ENCODE measurements around the gene TFDP1.
"Not testable (repeated sequence)": the region's sequence is repeated elsewhere in the genome, so short reads cannot be mapped to it uniquely, and the experiment has no call there.

The TFDP1 gene

GRCh38 chr13:113576597-113576996 is 8.0 kb upstream of the TFDP1 start:
- no peak for DNase-seq

GRCh38 chr13:113577881-113578435 is 6.6 kb upstream of the TFDP1 start:
- no peak for DNase-seq

GRCh38 chr13:113579686-113580085 is 4.9 kb upstream of the TFDP1 start:
- no peak for DNase-seq

GRCh38 chr13:113581871-113582270 is 2.7 kb upstream of the TFDP1 start:
- no peak for DNase-seq

DNA sequence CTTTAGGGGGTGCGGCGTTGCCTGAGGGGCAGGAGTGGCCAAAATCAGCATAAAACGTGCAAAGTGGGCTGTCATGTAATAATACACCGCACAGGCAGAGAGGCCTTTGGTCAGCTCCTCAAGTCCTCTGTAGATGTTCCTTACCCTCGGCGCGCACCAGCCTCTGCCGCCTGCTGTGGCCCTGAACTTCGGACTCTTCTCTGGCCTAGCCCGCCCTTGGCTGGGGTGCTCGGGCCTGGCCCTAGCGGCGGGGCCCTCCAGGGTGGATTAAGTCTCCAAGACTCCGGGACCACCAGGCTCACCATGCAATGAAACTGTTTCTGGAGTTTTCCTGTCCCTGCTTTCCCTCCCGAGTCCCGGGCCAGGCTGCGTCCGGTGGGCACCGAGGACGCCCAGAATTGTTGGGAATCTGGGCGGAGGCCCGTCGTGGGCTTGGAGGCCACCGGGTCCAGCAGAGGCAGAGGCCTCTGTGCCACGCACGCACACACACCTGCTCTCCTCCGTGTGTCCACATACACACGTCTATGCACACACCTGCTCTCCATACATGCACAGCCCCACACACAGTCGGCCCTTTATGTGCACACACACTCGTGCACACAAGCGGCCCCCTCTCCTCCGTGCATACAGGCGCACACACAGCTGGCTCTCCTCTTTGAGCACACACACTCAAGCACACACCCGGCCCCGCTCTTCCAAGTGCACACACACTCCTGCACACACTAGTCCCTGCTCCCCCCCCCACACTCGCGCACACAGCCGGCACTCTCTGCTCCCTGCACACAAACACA is 1.5 kb upstream of the TFDP1 start:
- DNase-seq = no peak

DNA sequence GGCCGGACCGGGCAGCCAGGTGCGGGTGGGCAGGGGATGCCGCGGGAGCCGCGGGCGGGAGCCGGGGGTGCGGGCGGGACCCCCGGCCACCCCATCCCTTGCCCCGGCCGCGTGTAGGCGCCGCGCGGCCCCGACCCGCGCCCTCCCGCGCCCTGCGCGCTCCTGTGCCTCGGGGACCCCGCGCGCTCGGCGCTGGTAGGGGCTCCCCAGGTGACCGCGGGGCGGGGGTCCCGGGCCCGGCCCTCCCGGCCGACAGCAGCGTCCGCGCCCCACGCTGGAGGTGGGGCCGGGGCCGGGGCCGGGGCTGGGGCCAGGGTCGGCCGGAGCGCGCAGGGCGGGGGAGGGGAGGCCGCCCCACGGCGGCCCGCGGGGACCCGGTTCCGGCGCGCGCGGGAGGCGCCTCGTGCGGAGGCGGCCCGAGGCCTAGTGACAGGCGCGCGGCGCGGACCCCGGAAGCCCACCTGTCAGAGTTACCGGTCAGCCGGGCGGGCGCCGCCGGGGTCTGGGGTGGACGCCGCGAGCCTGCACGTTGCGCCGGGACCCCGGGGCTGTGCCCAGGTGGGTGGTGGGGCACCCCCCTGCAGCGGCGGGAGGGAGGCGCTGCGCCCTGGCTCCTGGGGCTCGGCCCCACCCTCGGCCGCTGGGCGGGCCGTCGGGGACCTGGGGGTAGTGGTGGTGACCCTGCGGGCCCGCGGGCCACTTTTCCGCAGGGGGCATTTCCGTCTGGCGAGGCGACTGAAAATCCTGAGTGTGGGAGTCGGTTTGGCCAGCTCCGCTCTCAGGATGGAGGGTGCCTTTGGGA is 518 bp downstream of the TFDP1 start:
- DNase-seq = no peak

- no peak for DNase-seq
Observed at GRCh38 chr13:113585896-113586295, 1.3 kb downstream of the TFDP1 start.

DNA sequence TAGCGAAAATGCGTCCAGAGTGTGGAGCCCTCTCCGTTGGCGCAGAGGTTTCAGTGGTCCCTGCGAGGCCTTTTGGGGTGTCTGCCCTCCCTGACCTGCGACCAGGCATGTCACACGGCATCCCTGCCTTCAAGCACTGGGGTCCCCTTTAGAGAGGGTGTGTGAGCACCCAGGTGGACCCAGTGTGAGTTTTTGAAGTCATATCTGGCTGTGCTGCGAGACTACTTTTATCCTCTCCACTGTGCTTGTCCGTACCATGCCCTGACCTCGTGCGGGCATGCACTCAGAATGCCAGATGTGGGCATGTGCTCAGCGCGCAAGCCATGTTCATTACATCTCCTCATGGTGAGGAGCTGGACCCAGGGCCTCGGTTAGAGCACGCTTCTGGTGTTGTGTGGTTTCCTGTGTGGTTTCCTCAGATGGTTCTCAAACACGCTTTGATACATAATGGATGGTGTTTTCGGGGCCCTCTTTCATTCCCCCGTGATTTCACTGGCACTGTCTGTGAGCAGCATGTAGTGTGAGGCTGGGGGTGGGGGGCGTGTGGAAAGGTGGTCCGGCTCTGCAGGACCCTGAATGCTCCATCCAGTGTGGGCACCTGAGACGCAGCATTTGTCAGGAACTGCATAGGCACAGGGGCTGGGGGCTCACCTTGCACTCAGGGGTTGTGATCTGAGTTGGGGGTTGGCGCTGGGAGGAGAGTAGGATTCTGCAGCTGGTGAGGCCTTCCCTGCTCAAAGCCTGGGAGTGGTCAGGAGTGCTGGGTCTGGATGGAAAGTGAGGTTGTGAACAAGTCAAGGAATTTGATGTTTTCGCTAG is 2.3 kb downstream of the TFDP1 start:
- no peak for DNase-seq

GRCh38 chr13:113588394-113589111 is 4.0 kb downstream of the TFDP1 start:
- no peak for DNase-seq

- no peak for DNase-seq
Observed at GRCh38 chr13:113589251-113589960, 4.9 kb downstream of the TFDP1 start.

- DNase-seq = no peak
Observed at GRCh38 chr13:113589961-113590339, 5.4 kb downstream of the TFDP1 start.

- DNase-seq = no peak
Observed at GRCh38 chr13:113591750-113592149, 7.2 kb downstream of the TFDP1 start.

DNA sequence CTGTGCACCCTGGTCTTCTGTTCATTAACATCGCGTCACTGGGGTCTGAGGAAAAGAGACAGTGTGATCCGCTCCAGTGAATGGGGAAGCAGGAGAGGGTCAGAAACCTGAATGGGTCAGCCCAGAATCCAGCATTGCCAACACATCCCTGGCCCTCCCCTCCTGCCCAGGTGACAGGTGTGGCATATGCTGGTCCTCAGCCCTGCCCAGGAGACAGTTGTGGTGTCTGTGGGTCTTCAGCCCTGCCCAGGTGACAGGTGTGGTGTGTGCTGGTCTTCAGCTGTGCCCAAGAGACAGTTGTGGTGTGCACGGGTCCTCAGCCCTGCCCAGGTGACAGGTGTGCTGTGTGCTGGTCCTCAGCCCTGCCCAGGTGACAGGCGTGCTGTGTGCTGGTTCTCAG is 8.0 kb downstream of the TFDP1 start:
- no peak for DNase-seq

DNA sequence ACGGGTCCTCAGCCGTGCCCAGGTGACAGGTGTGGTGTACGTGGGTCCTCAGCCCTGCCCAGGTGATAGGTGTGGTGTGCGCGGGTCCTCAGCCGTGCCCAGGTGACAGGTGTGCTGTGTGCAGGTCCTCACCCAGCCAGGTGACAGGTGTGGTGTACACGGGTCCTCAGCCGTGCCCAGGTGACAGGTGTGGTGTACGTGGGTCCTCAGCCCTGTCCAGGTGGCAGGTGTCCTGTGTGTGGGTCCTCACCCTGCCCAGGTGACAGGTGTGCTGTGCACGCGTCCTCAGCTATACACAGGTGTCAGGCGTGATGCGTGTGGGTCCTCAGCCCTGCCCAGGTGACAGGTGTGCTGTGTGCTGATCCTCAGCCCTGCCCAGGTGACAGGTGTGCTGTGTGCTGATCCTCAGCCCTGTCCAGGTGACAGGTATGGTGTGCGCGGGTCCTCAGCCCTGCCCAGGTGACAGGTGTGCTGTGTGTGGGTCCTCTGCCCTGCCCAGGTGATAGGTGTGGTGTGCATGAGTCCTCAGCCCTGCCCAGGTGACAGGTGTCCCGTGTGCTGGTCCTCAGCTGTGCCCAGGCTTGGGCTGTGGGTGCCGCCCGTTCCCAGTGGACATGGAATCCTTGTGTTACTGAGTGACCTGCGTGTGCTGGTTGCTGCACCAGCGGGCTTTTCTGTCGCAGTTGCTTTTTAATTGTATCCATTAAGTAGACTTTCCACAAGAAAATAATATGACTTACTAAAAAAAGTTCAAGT is 9.7 kb downstream of the TFDP1 start:
- DNase-seq = not testable (repeated sequence)

DNA sequence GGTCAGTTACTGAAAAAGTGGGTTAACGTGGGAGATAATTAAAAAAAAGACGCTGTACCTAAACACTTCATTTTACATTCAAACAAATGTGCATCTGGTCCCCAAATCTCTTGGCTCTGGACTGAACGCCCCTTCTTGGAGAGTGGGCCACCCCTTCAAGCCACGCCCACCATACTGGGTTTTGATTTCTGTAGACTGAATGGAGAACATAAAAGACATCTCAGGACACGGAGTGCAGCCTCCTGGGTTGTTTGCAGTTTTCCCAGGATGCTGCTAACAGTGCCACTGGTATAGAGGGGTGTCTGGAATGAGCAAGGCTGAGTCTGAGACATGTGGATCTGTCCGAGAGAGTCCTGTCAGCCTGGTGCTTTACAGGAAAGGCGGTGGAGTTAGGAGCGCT is 10.6 kb downstream of the TFDP1 start:
- DNase-seq = no peak

- no peak for DNase-seq
Observed at GRCh38 chr13:113596321-113597200, 12.0 kb downstream of the TFDP1 start.

- DNase-seq = no peak
Observed at GRCh38 chr13:113597391-113598080, 13.0 kb downstream of the TFDP1 start.

DNA sequence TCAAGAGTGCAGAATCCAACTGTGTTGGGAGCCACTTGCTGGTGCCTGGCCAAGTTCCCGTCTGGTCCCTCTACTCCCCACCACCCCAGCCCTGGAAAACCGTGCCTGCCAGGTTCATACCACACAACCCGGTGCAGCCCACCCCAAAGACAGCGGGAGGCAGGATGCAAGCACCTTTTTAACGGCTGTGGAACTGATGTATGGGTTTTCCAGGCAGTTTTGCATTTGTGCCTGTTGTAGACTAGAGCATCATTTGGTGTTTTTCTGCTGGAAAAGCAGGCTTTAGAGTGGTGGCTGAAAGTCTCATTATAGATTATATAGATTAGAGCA is 13.5 kb downstream of the TFDP1 start:
- no peak for DNase-seq

GRCh38 chr13:113598481-113598880 is 13.9 kb downstream of the TFDP1 start:
- no peak for DNase-seq
